Measurements from ENCODE around the gene EGLN2. TPM values are rescaled to one million over a fixed set of nuclear protein-coding genes. Genes with fewer than 3 reads are reported as not detected.
"Not testable (repeated sequence)": the region's sequence is repeated elsewhere in the genome, so short reads cannot be mapped to it uniquely, and the experiment has no call there.

Gene EGLN2
- total and polyA plus RNA-seq, 7 experiments from 2014 or later: 122 to 254 (median 157) TPM

GRCh38 chr19:40808497-40808896 is 9.5 kb downstream of the EGLN2 start:
- no peaks in the 10 kb centered on the region for H3K27me3 ChIP-seq (ENCODE audit: control insufficient read depth in 2 of 2, insufficient read depth in 2 of 2, low read length in 2 of 2)
- H3K4me1 Mint-ChIP-seq: peaks cover 60 to 93% (median 80%) of the 10 kb centered on the region in 7 donors
- peak overlapping the region in 5 of 10 donors; percentile 31 to 100 (median 48) for H3K4me3 Mint-ChIP-seq
- H3K27ac Mint-ChIP-seq: peak overlapping the region in 8 of 9 donors; percentile 42 to 99 (median 93)
- ATAC-seq: no peak
- H3K4me1 ChIP-seq (ENCODE audit: control insufficient read depth in 2 of 2, insufficient read depth in 2 of 2, low read length in 2 of 2): peaks cover 49 to 63% of the 10 kb centered on the region in 2 donors
- H3K9me3 ChIP-seq (ENCODE audit: control insufficient read depth in 2 of 3, low read length in 3 of 3): no peaks in the 10 kb centered on the region
- CTCF ChIA-PET: interaction anchor here (0.7 to 2.3 kb wide), 3 partner anchors 10 to 30 kb away, joined by 3 to 15 read pairs (median 3); partner anchors contain the start of gene EGLN2
- DNase-seq: no peak
- H3K36me3 Mint-ChIP-seq: peaks cover 0 to 31% (median 3%) of the 10 kb centered on the region in 5 donors
- H3K4me3 ChIP-seq (ENCODE audit: low read length): no peak overlapping the region
- peak overlapping the region; percentile 87 for H3K27ac ChIP-seq (ENCODE audit: low read depth, low read length)
- intact Hi-C loops (cut with micrococcal nuclease): no loop called here
- POLR2A ChIA-PET: interaction anchor here (4.6 to 5.0 kb wide), 2 partner anchors 11 kb away, joined by 28 to 39 read pairs; partner anchors contain the start of gene EGLN2
- H3K36me3 ChIP-seq (ENCODE audit: control insufficient read depth in 2 of 3, insufficient read depth in 3 of 3, low read length in 3 of 3): peaks cover 0 to 28% (median 8%) of the 10 kb centered on the region in 3 experiments
- peaks cover 0 to 2% (median 0%) of the 10 kb centered on the region in 11 donors for H3K9me3 Mint-ChIP-seq
- peaks cover 0 to 20% (median 0%) of the 10 kb centered on the region in 5 donors for H3K27me3 Mint-ChIP-seq

DNA sequence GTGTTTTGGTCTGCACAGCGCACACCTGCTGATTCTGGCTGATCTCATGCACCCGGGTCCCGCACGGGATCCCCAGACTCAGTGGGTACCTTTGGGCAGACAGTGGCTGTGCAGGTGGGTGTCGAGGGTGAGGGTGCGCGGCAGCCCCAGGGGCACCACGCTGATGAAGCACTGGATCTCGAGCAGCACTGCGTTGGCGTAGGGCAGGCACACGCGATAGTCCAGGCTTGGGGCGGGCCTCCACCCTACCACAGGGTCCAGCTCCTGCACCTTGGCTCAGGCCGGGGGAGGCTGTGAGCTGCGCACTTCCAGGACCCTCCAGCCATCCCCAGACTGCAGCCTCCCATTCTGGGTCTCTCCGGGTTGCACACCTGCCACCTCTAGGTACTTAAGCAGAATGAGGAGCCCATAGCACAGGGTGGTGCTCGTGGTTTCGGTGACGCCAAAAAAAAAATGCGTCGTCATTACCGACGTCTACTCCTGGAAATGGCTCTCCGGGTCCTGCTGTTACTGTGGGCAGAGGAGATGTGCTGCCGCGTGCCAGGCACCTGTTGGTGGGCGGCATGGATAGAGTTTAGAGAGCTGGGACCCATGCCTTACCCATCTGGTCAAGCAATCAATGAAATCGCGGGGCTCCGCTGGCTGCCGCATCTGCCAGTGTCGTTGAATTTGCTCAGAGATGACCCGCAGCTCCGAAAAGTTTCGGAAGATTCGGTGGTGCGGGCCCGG is 10.5 kb downstream of the EGLN2 start:
- Histone ChIP-seq H3K27ac (ENCODE audit: low read depth, low read length) (peak overlapping the region; percentile 72), H3K27me3 (ENCODE audit: control insufficient read depth in 2 of 2, insufficient read depth in 2 of 2, low read length in 2 of 2) (no peaks in the 10 kb centered on the region), H3K9me3 (ENCODE audit: control insufficient read depth in 2 of 3, low read length in 3 of 3) (no peaks in the 10 kb centered on the region), H3K36me3 (ENCODE audit: control insufficient read depth in 2 of 3, insufficient read depth in 3 of 3, low read length in 3 of 3) (peaks cover 0 to 25% (median 8%) of the 10 kb centered on the region in 3 experiments), H3K4me1 (ENCODE audit: control insufficient read depth in 2 of 2, insufficient read depth in 2 of 2, low read length in 2 of 2) (peaks cover 39 to 53% of the 10 kb centered on the region in 2 donors), H3K4me3 (ENCODE audit: low read length) (no peak overlapping the region)
- CTCF ChIA-PET: interaction anchor here (0.5 to 0.9 kb wide), 3 partner anchors 10 to 32 kb away, joined by 3 to 4 read pairs (median 3); partner anchors contain the start of gene RAB4B
- H3K4me3 Mint-ChIP-seq: peak overlapping the region; percentile 21 to 100 (median 70)
- DNase-seq (no peak), ATAC-seq (no peak)
- peaks cover 0 to 22% (median 3%) of the 10 kb centered on the region in 5 donors for H3K36me3 Mint-ChIP-seq
- H3K27ac Mint-ChIP-seq: peak overlapping the region in 8 of 9 donors; percentile 70 to 99 (median 89)
- H3K4me1 Mint-ChIP-seq: peaks cover 56 to 83% (median 76%) of the 10 kb centered on the region in 7 donors
- H3K9me3 Mint-ChIP-seq: peaks cover 0 to 2% (median 0%) of the 10 kb centered on the region in 11 donors
- H3K27me3 Mint-ChIP-seq: peaks cover 0 to 30% (median 0%) of the 10 kb centered on the region in 5 donors
- POLR2A ChIA-PET: interaction anchor here (0.8 to 1.2 kb wide), 4 partner anchors 10 to 59 kb away, joined by 3 to 6 read pairs (median 4); partner anchors contain the start of genes ACTMAP, EGLN2, RAB4B and SNRPA
- intact Hi-C loops (cut with micrococcal nuclease): no loop called here

GRCh38 chr19:40810160-40810559 is 11.2 kb downstream of the EGLN2 start:
- peaks cover 0 to 22% (median 8%) of the 10 kb centered on the region in 3 experiments for H3K36me3 ChIP-seq (ENCODE audit: control insufficient read depth in 2 of 3, insufficient read depth in 3 of 3, low read length in 3 of 3)
- ATAC-seq (no peak), DNase-seq (no peak)
- Mint-ChIP-seq H3K27me3 (peaks cover 0 to 35% (median 0%) of the 10 kb centered on the region in 5 donors), H3K27ac (peak overlapping the region in 8 of 9 donors; percentile 70 to 96 (median 88)), H3K4me1 (peaks cover 51 to 77% (median 76%) of the 10 kb centered on the region in 7 donors), H3K9me3 (peaks cover 0 to 2% (median 0%) of the 10 kb centered on the region in 11 donors), H3K4me3 (peak overlapping the region; percentile 58 to 100 (median 80)), H3K36me3 (peaks cover 0 to 18% (median 3%) of the 10 kb centered on the region in 5 donors)
- POLR2A ChIA-PET: interaction anchor here (0.8 to 0.9 kb wide), 2 partner anchors 11 to 44 kb away, joined by 4 to 6 read pairs; partner anchors contain the start of gene EGLN2
- intact Hi-C loops (cut with micrococcal nuclease): no loop called here
- no peaks in the 10 kb centered on the region for H3K9me3 ChIP-seq (ENCODE audit: control insufficient read depth in 2 of 3, low read length in 3 of 3)
- peaks cover 33 to 47% of the 10 kb centered on the region in 2 donors for H3K4me1 ChIP-seq (ENCODE audit: control insufficient read depth in 2 of 2, insufficient read depth in 2 of 2, low read length in 2 of 2)
- no peak overlapping the region for H3K4me3 ChIP-seq (ENCODE audit: low read length)
- CTCF ChIA-PET: no interaction called here
- peak overlapping the region; percentile 72 for H3K27ac ChIP-seq (ENCODE audit: low read depth, low read length)
- no peaks in the 10 kb centered on the region for H3K27me3 ChIP-seq (ENCODE audit: control insufficient read depth in 2 of 2, insufficient read depth in 2 of 2, low read length in 2 of 2)

DNA sequence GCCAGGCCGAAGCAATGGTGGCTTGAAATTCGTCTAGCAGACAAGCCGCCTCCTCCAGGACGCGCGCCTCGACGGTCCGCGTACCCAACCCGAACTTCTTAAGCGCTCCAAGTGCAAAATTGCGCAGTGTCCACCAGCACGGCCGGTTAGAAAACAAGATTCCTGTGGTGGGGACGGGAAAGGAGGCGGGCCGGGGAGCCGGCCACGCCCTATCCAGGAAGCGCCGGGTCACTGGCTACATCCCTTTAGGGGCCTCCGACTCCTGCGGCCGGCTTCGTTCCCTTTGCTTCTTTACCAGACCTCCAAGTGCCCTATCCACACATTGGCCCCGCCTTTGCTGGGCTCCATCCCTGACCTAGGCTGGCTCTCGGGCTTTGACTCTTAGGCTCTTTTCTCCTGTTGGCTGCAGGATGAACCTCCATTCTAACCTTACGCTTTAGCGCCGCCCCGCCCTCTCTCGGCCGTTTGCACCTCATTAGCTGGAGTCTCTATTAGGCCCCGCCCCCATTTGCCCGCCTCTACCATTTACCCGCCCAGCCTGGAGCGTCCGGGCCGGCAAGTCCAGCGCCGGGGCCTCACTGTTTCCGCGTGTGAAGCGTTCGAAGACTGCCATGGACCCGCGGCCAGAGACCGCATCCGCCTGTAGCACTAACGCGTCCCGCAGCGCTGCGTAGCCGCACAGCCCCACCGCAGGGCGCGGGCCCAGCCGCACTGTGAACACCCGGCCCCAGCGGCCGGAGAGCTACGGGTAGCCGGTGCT is 11.8 kb downstream of the EGLN2 start:
- H3K4me1 ChIP-seq (ENCODE audit: control insufficient read depth in 2 of 2, insufficient read depth in 2 of 2, low read length in 2 of 2): peaks cover 26 to 40% of the 10 kb centered on the region in 2 donors

DNA sequence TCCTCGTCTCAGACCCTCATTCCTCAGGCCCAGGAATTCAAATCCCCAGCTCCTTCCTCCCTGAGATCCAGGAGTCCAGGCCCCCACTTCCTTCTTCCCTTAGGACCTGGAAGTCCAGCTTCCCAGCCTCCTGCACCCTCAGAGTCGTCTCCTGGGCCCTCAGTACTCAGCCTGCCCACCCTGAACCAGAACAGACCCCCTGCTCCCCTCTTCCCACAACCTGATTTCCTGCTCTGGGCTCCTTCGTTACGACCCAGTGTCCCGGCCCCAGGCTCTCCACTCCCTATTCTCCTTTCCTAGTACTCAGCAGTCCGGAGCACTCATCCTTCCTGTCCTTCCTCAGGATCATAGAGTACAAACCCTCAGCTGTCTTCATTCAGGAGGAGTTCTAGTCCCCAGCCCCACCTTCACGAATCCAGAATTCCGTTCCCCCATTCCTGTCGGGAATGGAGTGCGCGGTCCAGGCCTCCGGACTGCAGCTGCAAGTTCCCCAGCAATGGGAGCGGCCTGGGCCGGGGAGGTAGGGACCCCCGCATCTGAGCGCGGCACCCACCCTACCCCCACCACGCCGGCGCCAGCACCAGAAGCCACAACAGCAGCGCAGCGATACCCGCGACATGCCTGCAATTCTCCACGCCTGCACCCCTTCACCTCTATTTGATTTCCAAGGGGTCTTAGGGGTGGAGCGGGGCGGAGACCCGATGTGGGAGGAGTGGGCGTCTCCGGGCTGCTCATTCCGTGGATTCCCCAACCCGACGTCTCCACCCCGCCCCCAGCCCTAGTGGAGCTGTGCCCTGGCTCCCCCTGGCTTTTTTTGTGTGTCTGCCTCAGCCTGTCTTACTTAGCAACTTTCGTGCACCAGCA is 12.7 kb downstream of the EGLN2 start:
- intact Hi-C loops (cut with micrococcal nuclease): no loop called here
- Histone ChIP-seq H3K36me3 (ENCODE audit: control insufficient read depth in 2 of 3, insufficient read depth in 3 of 3, low read length in 3 of 3) (peaks cover 0 to 22% (median 8%) of the 10 kb centered on the region in 3 experiments), H3K4me1 (ENCODE audit: control insufficient read depth in 2 of 2, insufficient read depth in 2 of 2, low read length in 2 of 2) (peaks cover 17 to 31% of the 10 kb centered on the region in 2 donors), H3K27ac (ENCODE audit: low read depth, low read length) (peak overlapping the region; percentile 72), H3K27me3 (ENCODE audit: control insufficient read depth in 2 of 2, insufficient read depth in 2 of 2, low read length in 2 of 2) (no peaks in the 10 kb centered on the region), H3K4me3 (ENCODE audit: low read length) (peak overlapping the region; percentile 54), H3K9me3 (ENCODE audit: control insufficient read depth in 2 of 3, low read length in 3 of 3) (no peaks in the 10 kb centered on the region)
- no peak for ATAC-seq
- ChIA-PET POLR2A (interaction anchor here (0.7 to 1.4 kb wide), 5 partner anchors 9 to 148 kb away, joined by 3 to 5 read pairs (median 5); partner anchors contain the start of genes EGLN2 and RAB4B), CTCF (interaction anchor here (1.3 kb wide), 2 partner anchors 61 to 148 kb away, joined by 3 read pairs; partner anchors contain the start of gene ACTMAP)
- peaks cover 0 to 2% (median 0%) of the 10 kb centered on the region in 11 donors for H3K9me3 Mint-ChIP-seq
- peak overlapping the region; percentile 88 to 100 (median 94) for H3K4me3 Mint-ChIP-seq
- peaks cover 39 to 62% (median 61%) of the 10 kb centered on the region in 7 donors for H3K4me1 Mint-ChIP-seq
- peak overlapping the region; percentile 70 to 95 (median 88) for H3K27ac Mint-ChIP-seq
- peaks cover 0 to 42% (median 0%) of the 10 kb centered on the region in 5 donors for H3K27me3 Mint-ChIP-seq
- peak in 4 of 9 donors; percentile 45 to 53 (median 46) for DNase-seq
- H3K36me3 Mint-ChIP-seq: peaks cover 0 to 17% (median 1%) of the 10 kb centered on the region in 5 donors

More for the DNA sequence above, 11.8 kb downstream of the EGLN2 start:
- Histone ChIP-seq H3K36me3 (ENCODE audit: control insufficient read depth in 2 of 3, insufficient read depth in 3 of 3, low read length in 3 of 3) (peaks cover 0 to 22% (median 8%) of the 10 kb centered on the region in 3 experiments), H3K4me3 (ENCODE audit: low read length) (peak overlapping the region; percentile 54), H3K27ac (ENCODE audit: low read depth, low read length) (peak overlapping the region; percentile 72)
- intact Hi-C loops (cut with micrococcal nuclease); H3K27me3 ChIP-seq (ENCODE audit: control insufficient read depth in 2 of 2, insufficient read depth in 2 of 2, low read length in 2 of 2); H3K9me3 Mint-ChIP-seq; H3K9me3 ChIP-seq (ENCODE audit: control insufficient read depth in 2 of 3, low read length in 3 of 3): not testable (repeated sequence)
- peak in 6 of 9 donors; percentile 35 to 70 (median 52) for DNase-seq
- peaks cover 0 to 39% (median 0%) of the 10 kb centered on the region in 5 donors for H3K27me3 Mint-ChIP-seq
- H3K4me1 Mint-ChIP-seq: peaks cover 48 to 71% (median 70%) of the 10 kb centered on the region in 7 donors
- ChIA-PET CTCF (interaction anchor here (1.3 kb wide), 1 partner anchor 61 kb away, joined by 3 read pairs; the partner anchor contains the start of gene ACTMAP), POLR2A (interaction anchor here (0.7 to 1.4 kb wide), 3 partner anchors 8 to 148 kb away, joined by 3 to 5 read pairs (median 5); no protein-coding TSS in a partner anchor)
- peak; percentile 83 for ATAC-seq
- peaks cover 0 to 18% (median 3%) of the 10 kb centered on the region in 5 donors for H3K36me3 Mint-ChIP-seq
- H3K4me3 Mint-ChIP-seq: peak overlapping the region; percentile 88 to 100 (median 94)
- peak overlapping the region; percentile 87 to 97 (median 90) for H3K27ac Mint-ChIP-seq

All from naive thymus-derived CD4-positive, alpha-beta T cell (primary cell).